GM18526 (cell line): ENCODE measurements around the gene RAB3A.

Experiments
- POLR2A ChIP-seq: IDR thresholded peaks from 3 replicates; pipeline ENCODE4 v1.6.1; 2011; ENCODE audit not compliant: insufficient read length; ENCODE audit errors: extremely low read depth

RAB3A gene

DNA sequence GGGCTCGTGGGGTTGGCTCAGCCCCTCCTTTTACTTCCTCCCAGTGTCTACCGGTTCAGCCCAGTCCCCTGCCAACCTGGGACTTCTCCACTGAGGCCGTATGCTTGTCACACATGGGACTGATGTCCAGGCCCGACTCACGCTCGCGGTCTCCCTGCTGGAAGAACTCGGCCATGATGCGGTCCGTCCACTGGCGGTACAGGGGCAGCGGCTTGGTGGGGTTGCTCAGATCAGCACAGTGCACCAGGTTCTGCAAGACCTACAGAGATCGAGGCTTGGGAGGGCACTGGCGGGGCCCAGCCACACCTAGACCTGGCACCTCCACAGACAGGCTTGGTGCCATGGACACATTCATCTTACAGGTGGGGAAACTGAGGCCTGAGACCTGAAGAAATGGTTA, 7.8 kb upstream of the RAB3A start:
- no peak for TF ChIP-seq POLR2A

- TF ChIP-seq POLR2A: no peak
Observed at GRCh38 chr19:18208098-18208951, 4.5 kb upstream of the RAB3A start.

- no peak for TF ChIP-seq POLR2A
Observed at GRCh38 chr19:18206018-18206417, 2.2 kb upstream of the RAB3A start.

DNA sequence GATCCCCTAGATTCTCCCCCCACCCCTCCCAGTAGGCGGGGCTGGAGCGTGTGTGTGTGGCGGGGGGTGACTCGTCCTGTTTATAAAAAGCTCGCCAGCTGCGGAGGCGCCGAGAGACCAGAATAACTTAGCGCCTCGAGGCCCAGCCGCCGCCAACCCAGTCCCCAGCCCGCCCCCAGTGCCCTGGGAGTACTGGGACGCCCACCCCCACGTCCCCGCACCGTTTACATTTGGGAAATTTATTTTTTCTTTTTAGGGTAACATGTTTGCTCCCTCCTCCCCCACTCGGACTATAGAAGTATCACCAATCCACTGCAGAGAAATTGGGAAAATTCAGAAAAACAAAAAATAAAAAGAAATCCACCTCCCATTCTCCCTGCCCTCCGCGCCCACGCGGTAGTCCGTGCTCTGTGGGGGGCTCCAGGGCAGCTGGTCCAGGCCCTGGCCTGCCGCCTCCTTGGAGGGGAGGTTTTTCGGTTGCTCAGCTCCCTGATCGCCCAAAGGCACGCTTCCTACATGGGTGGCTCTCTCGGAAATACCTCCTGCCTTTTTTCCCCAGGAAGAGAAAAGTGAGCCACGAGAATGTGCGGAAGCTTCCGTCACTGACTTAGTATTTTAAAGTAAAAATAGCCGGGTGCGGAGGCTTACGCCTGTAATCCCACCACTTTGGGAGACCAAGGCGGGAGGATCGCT, 1.5 kb upstream of the RAB3A start:
- no peak for TF ChIP-seq POLR2A

GRCh38 chr19:18204394-18205199, 755 bp upstream of the RAB3A start:
- TF ChIP-seq POLR2A: no peak

DNA sequence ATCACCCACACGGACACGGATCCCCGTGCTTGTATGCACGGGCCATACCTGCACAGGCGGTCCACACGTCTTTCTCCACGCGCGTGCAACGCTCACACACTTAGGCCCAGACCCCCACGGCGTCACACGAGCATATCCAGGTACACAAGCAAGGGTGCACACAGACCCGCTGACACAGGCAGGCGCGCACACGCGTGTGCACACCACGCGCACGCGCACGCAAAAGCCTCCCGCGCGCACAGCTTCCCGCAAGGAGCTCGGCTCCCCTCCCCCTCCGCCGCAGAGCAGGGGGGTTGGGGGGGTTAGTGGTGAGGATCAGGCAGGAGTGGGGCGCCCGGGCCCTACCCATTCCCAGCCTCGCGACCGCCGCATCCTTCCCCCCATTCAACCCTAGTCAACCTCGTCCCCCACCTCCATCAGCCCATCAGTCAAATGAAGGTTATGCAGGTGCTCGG, 407 bp downstream of the RAB3A start:
- TF ChIP-seq POLR2A: no peak

DNA sequence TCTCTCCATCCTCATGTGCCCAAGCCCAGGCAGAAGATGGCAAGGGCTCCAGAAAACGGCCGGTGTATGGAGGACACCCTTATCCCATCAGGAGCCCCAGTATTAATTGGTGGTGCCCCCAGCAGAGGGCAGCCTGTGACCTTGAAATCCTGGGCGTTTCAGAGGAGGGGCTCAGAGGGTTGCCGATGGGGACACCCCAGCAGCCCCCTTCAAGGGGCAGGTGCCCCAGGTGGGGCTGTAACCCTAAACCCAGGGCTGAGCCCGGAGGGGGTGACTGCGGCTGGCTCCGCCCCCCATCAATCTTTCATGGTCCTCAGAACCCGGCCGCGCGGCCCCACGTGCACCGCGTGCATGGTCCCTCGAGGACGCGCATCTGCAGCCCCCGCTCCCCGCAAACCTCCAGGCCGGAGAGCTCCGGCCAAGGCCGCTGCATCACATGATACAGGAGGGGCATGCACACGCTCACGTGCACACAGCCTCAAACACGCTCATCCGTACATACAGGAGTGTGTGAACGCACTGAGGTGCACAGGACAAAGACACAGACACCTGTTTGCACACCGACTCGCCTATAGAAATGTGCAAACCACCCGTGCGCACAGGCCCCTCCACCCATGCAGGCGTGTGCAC, 949 bp downstream of the RAB3A start:
- TF ChIP-seq POLR2A: no peak

GRCh38 chr19:18202397-18202777, 1.5 kb downstream of the RAB3A start:
- no peak for TF ChIP-seq POLR2A

GRCh38 chr19:18198374-18198773, 5.5 kb downstream of the RAB3A start:
- no peak for TF ChIP-seq POLR2A

GRCh38 chr19:18197941-18198340, 5.9 kb downstream of the RAB3A start:
- no peak for TF ChIP-seq POLR2A

DNA sequence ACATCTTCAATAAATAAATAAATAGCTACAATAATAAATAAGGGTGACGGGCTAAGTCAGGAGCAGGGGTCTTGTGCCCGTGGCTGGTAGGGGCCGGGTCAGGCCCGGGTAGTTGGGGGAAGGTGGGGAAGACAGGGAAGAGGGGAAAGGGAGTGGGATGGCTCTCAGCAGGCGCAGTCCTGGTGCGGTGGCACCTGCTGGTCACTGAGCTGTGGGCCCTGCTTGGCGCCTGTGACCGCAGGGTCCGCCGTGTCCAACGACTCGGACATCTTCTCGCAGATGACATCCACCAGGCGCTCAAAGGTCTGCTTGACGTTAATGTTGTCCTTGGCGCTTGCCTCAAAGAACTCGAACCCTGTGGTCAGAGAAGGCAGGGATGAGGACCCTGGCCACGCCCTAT, 6.5 kb downstream of the RAB3A start:
- no peak for TF ChIP-seq POLR2A

GRCh38 chr19:18196511-18196845, 7.4 kb downstream of the RAB3A start:
- no peak for TF ChIP-seq POLR2A

- TF ChIP-seq POLR2A: no peak
Observed at GRCh38 chr19:18194554-18195238, 9.1 kb downstream of the RAB3A start.

DNA sequence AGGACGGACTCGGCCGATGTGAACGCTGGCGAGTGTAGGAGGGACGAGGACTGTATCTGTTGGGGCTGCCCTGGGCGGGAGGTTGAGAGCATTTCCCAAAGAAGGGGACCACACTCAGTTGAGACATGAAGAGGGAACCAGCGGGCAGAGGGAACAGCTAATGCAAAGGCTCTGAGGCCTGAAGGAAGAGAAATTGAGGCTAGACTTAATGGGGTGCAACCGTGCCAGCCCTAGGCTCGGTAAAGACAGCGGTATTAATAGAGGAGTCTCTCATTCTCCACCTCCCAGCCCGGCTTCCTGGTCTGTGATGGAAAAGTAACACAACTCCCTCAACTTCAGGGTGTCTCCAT, 9.7 kb downstream of the RAB3A start:
- no peak for TF ChIP-seq POLR2A

- TF ChIP-seq POLR2A: no peak
Observed at GRCh38 chr19:18193388-18194180, 10.3 kb downstream of the RAB3A start.
